VCaP (cell line): ENCODE measurements around the gene MSANTD3.
A peak's percentile ranks its signal among the peaks of the same experiment; 100 is the strongest.

Experiments
- H3K27ac ChIP-seq: fragments of 450-650 bp; 2 replicates; pipeline ENCODE4 v1.5.1; 2017
- CTCF ChIP-seq: fragments of 450-650 bp; conservative IDR thresholded peaks from 2 replicates; pipeline ENCODE4 v1.5.1; 2017; ENCODE audit warnings: mild to moderate bottlenecking, moderate library complexity

Gene MSANTD3

DNA sequence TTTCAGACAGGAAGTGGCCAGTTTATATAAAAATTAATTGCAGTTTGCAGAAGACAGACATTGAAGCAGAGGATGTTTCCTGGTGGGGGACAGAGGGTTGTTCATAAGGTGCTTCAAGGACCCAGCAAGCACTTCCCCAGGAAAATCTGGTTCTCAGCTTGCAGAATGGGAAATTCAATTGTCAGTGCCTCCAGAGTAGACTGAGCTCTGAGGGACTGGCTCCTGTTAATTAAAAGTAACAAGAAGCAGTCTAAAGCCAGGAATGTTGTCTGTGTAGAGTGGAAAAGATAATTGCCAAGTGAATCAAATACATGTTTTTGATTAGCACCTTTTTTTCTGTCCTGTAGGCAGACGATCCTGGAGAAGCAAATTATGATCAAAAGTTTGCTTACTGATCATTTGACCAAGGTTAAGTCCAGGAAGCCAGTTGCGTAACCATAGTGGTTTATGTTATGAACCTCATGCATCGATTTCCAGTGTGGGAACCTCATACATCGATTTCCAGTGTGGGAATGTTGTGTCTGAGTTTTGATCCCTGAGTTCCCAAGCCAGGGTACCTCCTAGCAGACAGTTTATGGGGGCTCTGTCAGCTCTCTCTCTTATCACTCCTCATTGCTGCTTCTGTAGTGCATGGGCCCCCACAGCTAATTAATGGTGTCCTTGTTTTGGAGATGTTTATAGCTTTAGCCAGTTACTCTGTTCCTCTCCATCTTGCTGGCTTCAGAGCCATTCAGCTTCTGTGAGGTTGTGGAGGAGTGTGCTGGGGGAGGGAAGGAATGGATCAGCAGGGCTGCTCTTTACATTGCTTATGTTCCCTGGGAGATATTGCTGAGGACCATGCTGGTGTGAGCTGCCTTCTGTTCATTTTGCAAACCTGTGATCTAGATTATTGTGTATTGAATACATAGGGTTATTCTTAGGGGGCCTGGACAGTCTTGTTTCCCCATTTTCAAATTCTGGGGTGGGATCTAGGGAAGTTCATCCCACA lies 17.1 kb downstream of the MSANTD3 start:
- no peak for TF ChIP-seq CTCF
- peak overlapping the region; percentile 69 for H3K27ac ChIP-seq

DNA sequence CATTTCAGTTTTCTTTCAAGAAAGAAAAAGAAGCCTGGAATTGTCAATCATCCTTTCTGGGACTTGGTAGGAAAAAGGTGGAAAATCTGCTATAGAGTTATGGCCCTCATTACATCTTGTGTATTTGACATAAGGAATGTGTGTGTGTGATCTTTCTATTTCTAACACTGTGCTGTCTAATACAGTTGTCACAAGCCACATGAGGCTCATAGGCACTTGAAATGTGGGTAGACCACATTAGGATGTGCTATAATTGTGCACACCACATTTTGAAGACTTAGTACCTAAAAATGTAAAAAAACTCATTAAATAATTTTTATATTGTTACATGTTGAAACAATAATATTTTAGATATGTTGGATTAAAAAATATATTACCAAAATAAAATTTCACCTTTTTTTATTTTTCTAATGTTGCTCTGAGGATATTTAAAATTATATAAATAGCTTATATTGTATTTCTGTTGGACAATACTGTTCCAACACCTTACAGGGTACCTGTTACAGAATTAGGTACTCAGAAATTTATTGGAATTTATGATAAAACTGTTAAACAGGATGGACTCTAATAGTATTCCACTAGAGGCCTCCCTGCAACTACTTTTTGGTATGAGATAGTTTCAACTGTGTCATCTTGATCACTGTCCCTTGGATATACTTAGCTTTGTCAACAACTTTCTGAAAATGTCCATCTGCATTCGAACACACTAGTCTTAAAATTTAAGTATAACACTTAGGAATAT lies 18.4 kb downstream of the MSANTD3 start:
- peak; percentile 51 for TF ChIP-seq CTCF
- H3K27ac ChIP-seq: peak overlapping the region; percentile 69; the same call in 1 of the 2 replicates

DNA sequence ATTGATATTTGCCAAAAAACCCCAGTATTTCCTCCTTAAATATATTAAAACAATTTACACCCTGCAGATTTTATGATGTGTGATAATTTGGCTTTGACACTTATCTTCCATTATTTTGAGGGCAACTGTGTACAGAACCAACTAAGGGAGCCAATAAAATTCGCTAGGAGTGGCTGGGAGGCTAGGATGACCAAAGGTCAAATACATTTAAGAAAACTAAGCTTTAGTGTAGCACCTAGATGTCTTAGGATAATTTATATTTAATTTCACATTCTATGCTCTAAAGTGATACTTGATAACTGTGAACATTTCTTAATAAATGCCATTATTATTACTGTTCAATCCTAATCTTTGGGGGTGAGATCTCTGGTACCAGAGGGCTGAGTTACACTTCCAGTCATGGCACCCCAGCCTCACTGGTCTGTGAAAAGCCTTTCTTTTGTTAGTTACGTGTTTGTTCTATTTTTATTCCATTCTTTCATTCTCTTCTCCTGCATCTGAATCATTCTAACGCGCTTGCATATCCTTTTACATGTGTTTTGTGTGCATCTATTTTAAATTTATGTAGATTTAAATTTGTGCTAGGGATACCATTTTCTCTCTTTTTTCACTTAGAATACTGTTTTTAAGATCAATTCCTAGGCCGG lies 19.1 kb downstream of the MSANTD3 start:
- TF ChIP-seq CTCF: no peak

GRCh38 chr9:100447041-100447440 lies 20.1 kb downstream of the MSANTD3 start:
- H3K27ac ChIP-seq: no peak overlapping the region
- TF ChIP-seq CTCF: no peak

More for the DNA sequence above, 19.1 kb downstream of the MSANTD3 start:
- H3K27ac ChIP-seq: no peak overlapping the region

- no peak for TF ChIP-seq CTCF
- H3K27ac ChIP-seq: 0 out of 2 replicates have a peak overlapping the region, but pooled peaks have one; percentile 33
Measured at GRCh38 chr9:100448266-100448665, 21.3 kb downstream of the MSANTD3 start.

DNA sequence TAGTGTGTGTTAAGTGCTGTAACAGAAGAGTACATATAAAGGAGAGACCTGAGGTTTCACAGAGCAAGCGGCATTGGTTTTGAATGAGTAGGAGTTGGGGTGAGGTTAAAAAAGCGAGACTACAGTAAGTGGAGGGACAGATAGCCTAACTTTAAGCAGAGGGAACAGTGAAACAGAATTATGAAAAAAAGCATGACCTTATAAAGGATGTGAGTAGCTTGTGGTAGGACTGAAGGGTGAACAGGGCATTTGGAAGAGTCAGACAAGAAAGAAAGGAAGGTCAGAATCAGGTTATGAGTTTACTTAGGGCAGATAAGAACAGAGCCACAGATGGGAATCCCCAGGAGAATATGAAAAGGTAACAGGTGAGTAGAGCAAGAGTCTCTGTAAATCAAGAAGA lies 22.5 kb downstream of the MSANTD3 start:
- H3K27ac ChIP-seq: peak overlapping the region; percentile 33

More for the DNA sequence above, 22.5 kb downstream of the MSANTD3 start:
- no peak for TF ChIP-seq CTCF
